ENCODE results near the gene KCTD1.

DNA sequence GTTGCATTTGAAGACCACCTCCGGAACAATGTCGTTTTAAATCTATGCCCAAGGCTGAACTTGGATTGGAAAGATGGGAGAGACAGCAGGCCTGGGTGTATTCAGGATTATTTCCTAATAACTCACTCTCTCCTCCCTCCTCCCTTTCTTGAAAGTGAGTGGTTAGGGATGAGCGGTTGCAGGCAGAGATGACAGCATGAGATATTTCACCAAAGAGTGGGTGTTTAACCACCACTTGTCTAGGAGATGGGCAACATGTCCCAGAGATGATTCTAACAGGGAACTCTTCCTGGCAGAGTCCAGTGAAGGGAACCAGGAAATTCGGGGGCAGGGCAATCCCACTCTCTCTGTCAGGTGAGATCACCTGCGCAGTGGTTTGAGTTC lies 123.2 kb downstream of the KCTD1 start:
- TF ChIP-seq, protein P1, sequence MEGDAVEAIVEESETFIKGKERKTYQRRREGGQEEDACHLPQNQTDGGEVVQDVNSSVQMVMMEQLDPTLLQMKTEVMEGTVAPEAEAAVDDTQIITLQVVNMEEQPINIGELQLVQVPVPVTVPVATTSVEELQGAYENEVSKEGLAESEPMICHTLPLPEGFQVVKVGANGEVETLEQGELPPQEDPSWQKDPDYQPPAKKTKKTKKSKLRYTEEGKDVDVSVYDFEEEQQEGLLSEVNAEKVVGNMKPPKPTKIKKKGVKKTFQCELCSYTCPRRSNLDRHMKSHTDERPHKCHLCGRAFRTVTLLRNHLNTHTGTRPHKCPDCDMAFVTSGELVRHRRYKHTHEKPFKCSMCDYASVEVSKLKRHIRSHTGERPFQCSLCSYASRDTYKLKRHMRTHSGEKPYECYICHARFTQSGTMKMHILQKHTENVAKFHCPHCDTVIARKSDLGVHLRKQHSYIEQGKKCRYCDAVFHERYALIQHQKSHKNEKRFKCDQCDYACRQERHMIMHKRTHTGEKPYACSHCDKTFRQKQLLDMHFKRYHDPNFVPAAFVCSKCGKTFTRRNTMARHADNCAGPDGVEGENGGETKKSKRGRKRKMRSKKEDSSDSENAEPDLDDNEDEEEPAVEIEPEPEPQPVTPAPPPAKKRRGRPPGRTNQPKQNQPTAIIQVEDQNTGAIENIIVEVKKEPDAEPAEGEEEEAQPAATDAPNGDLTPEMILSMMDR (IDR thresholded peaks at IDR 0.05; ENCODE audit: borderline replicate concordance, extremely low read depth, low read length, poor library complexity, severe bottlenecking) = no peak
- no peak for TF ChIP-seq EZH2 (IDR thresholded peaks at IDR 0.05; ENCODE audit: borderline replicate concordance, low read depth, low read length, severe bottlenecking)

Data from DND-41 (cell line).